Colonic mucosa (tissue), 4 donors: ENCODE data around the gene TNIK. TPM values are rescaled to one million over a fixed set of nuclear protein-coding genes. Genes with fewer than 3 reads are reported as not detected.

Experiments
- DNase-seq: peaks from one replicate; pipeline ENCODE4 v3.0.0-alpha.2; 2020
- H3K27ac ChIP-seq: fragments of 200-600 bp; one replicate; pipeline ENCODE4 v1.8.0; 2021
- H3K27me3 ChIP-seq: fragments of 200-600 bp; one replicate; pipeline ENCODE4 v1.8.0; 2021
- H3K36me3 ChIP-seq: fragments of 200-600 bp; one replicate; pipeline ENCODE4 v1.8.0; 2021
- H3K4me1 ChIP-seq: fragments of 200-600 bp; one replicate; pipeline ENCODE4 v1.8.0; 2021; ENCODE audit warnings: mild to moderate bottlenecking
- H3K4me3 ChIP-seq: fragments of 200-600 bp; one replicate; pipeline ENCODE4 v1.8.0; 2021
- H3K9ac ChIP-seq, 2 donors: one replicate each; pipeline ENCODE4 v1.7.0; 2013; ENCODE audit warnings: control low read depth in 2 of 2, low read depth in 2 of 2, low read length in 2 of 2
- H3K9me3 ChIP-seq: fragments of 200-600 bp; one replicate; pipeline ENCODE4 v1.8.0; 2021
- CTCF ChIP-seq: fragments of 200-600 bp; IDR thresholded peaks from one replicate; pipeline ENCODE4 v1.8.0; 2022; ENCODE audit warnings: antibody characterized with exemption, mild to moderate bottlenecking
- intact Hi-C: fragments of 100-400 bp; cut with DNase I; formaldehyde crosslinking; loops from one replicate; pipeline ENCODE4 v1.14.1; 2022
- total RNA-seq, 2 donors: library from RNA; stranded (reverse); fragmentation: NEBNext Ultra II Directional in 1 of 2; extraction: Animal tissue kit (Norgen Biotek cat#: 25700) in 1 of 2; gene quantifications; one replicate each; pipeline ENCODE4 v1.2.1, GENCODE V29; 2021
- donor health status: healthy.
- donor health status: DM: no; HTN: no; CAD: no.
- donor health status: DM: no; HTN: no; CAD: no.

Gene TNIK
- total RNA-seq, 2 donors from 2014 or later = 19.9 to 30.9 TPM

- no peak for TF ChIP-seq CTCF
- DNase-seq = no peak
- Histone ChIP-seq H3K9ac (no peak overlapping the region), H3K4me1 (no peaks in the 10 kb centered on the region), H3K27me3 (no peaks in the 10 kb centered on the region), H3K4me3 (no peak overlapping the region), H3K9me3 (no peaks in the 10 kb centered on the region), H3K36me3 (no peaks in the 10 kb centered on the region), H3K27ac (no peak overlapping the region)
- intact Hi-C loops = no loop called here
Observed at GRCh38 chr3:171227828-171228227, 232.4 kb downstream of the TNIK start.

GRCh38 chr3:171227359-171227758, 232.8 kb downstream of the TNIK start:
- no peaks in the 10 kb centered on the region for H3K27me3 ChIP-seq

GRCh38 chr3:171226794-171227193, 233.4 kb downstream of the TNIK start:
- no peak for DNase-seq
- H3K9ac ChIP-seq = no peak overlapping the region
- no peaks in the 10 kb centered on the region for H3K27me3 ChIP-seq
- H3K27ac ChIP-seq = no peak overlapping the region
- no peak overlapping the region for H3K4me3 ChIP-seq
- H3K4me1 ChIP-seq = no peaks in the 10 kb centered on the region
- intact Hi-C loops = no loop called here
- H3K36me3 ChIP-seq = no peaks in the 10 kb centered on the region
- TF ChIP-seq CTCF = no peak
- no peaks in the 10 kb centered on the region for H3K9me3 ChIP-seq

More at GRCh38 chr3:171227359-171227758, 232.8 kb downstream of the TNIK start:
- no peak for DNase-seq
- Histone ChIP-seq H3K9ac (no peak overlapping the region), H3K4me3 (no peak overlapping the region), H3K4me1 (no peaks in the 10 kb centered on the region), H3K27ac (no peak overlapping the region), H3K9me3 (no peaks in the 10 kb centered on the region), H3K36me3 (no peaks in the 10 kb centered on the region)
- TF ChIP-seq CTCF = no peak
- intact Hi-C loops = no loop called here

- Histone ChIP-seq H3K27ac (no peak overlapping the region), H3K27me3 (no peaks in the 10 kb centered on the region), H3K4me1 (no peaks in the 10 kb centered on the region), H3K9me3 (no peaks in the 10 kb centered on the region), H3K4me3 (no peak overlapping the region), H3K9ac (no peak overlapping the region), H3K36me3 (no peaks in the 10 kb centered on the region)
- intact Hi-C loops = no loop called here
- no peak for TF ChIP-seq CTCF
- DNase-seq = no peak
Observed at GRCh38 chr3:171225708-171226107, 234.5 kb downstream of the TNIK start.

- TF ChIP-seq CTCF = no peak
- Histone ChIP-seq H3K36me3 (no peaks in the 10 kb centered on the region), H3K27me3 (no peaks in the 10 kb centered on the region), H3K9me3 (no peaks in the 10 kb centered on the region), H3K9ac (no peak overlapping the region), H3K4me3 (no peak overlapping the region), H3K4me1 (no peaks in the 10 kb centered on the region), H3K27ac (no peak overlapping the region)
- intact Hi-C loops = no loop called here
- DNase-seq = no peak
Observed at GRCh38 chr3:171225165-171225564, 235.0 kb downstream of the TNIK start.

GRCh38 chr3:171223396-171223795, 236.8 kb downstream of the TNIK start:
- no peak overlapping the region for H3K9ac ChIP-seq
- TF ChIP-seq CTCF = no peak
- H3K27ac ChIP-seq = no peak overlapping the region
- H3K27me3 ChIP-seq = no peaks in the 10 kb centered on the region
- no peaks in the 10 kb centered on the region for H3K36me3 ChIP-seq
- intact Hi-C loops = no loop called here
- H3K4me3 ChIP-seq = no peak overlapping the region
- no peaks in the 10 kb centered on the region for H3K4me1 ChIP-seq
- no peaks in the 10 kb centered on the region for H3K9me3 ChIP-seq
- no peak for DNase-seq
